ENCODE data around the gene TEX29.

DNA sequence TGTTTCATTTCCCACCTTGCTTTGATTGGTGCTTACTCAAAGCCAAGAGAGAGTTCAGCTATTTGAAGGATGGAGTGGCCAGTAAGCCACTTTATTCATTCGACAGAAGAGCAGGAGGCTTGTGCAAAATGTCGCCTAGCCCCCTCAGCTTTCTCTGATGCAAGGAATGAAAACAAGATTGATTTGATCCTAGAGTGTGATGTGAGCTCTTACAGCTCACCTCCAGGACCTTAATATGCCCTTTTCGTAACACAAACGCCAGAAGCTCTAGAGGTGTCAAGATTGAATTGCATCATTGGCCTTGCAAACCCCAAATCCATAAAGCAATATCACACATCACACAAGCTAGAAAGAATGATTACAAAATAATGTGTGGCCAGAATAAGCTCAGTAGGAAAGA is 36.4 kb downstream of the TEX29 start:
- TF ChIP-seq ZFX (IDR thresholded peaks at IDR 0.05; ENCODE audit: borderline replicate concordance): no peak
- TF ChIP-seq, protein P1, sequence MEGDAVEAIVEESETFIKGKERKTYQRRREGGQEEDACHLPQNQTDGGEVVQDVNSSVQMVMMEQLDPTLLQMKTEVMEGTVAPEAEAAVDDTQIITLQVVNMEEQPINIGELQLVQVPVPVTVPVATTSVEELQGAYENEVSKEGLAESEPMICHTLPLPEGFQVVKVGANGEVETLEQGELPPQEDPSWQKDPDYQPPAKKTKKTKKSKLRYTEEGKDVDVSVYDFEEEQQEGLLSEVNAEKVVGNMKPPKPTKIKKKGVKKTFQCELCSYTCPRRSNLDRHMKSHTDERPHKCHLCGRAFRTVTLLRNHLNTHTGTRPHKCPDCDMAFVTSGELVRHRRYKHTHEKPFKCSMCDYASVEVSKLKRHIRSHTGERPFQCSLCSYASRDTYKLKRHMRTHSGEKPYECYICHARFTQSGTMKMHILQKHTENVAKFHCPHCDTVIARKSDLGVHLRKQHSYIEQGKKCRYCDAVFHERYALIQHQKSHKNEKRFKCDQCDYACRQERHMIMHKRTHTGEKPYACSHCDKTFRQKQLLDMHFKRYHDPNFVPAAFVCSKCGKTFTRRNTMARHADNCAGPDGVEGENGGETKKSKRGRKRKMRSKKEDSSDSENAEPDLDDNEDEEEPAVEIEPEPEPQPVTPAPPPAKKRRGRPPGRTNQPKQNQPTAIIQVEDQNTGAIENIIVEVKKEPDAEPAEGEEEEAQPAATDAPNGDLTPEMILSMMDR (IDR thresholded peaks at IDR 0.05): no peak
